B cell (primary cell): ENCODE data around the gene FAM53A.

Source experiments
- CTCF ChIP-seq: fragments of 200-600 bp; IDR thresholded peaks from one replicate; pipeline ENCODE4 v1.8.0; 2022; ENCODE audit warnings: antibody characterized with exemption, mild to moderate bottlenecking
- EZH2 ChIP-seq: IDR thresholded peaks from 2 replicates; pipeline ENCODE4 v1.6.1; 2012; ENCODE audit warnings: borderline replicate concordance, low read depth, mild to moderate bottlenecking, moderate library complexity, low read length; ENCODE audit not compliant: insufficient read depth, poor library complexity, severe bottlenecking

- TF ChIP-seq CTCF (no peak), EZH2 (no peak)
Observed at GRCh38 chr4:1705732-1706131, 21.6 kb upstream of the FAM53A start.
